ENCODE data around the gene YES1. TPM values are rescaled to one million over a fixed set of nuclear protein-coding genes. Genes with fewer than 3 reads are reported as not detected.
"Not testable (repeated sequence)": the region's sequence is repeated elsewhere in the genome, so short reads cannot be mapped to it uniquely, and the experiment has no call there.

YES1 gene
- polyA plus RNA-seq, 1 donor from 2014 or later = 12.0 TPM

- no peak overlapping the region for H3K9ac ChIP-seq (ENCODE audit: low read length)
- peaks cover 46% of the 10 kb centered on the region for H3K79me2 ChIP-seq (replicated peaks; ENCODE audit: insufficient read depth, low read length)
- no peaks in the 10 kb centered on the region for H3K9me2 ChIP-seq (ENCODE audit: insufficient read depth, low read length)
- no peak for TF ChIP-seq CTCF (IDR thresholded peaks at IDR 0.05; ENCODE audit: poor library complexity, severe bottlenecking)
- TF ChIP-seq MXI1 (conservative IDR thresholded peaks at IDR 0.05; ENCODE audit: poor library complexity, severe bottlenecking) = no peak
- no peak for TF ChIP-seq TAF1 (IDR thresholded peaks at IDR 0.05; ENCODE audit: low read depth)
- no peak for TF ChIP-seq POLR2AphosphoS5 (IDR thresholded peaks at IDR 0.05)
- TF ChIP-seq SMC3 (conservative IDR thresholded peaks at IDR 0.05; ENCODE audit: poor library complexity) = no peak
- no peak for TF ChIP-seq EZH2 (IDR thresholded peaks at IDR 0.05; ENCODE audit: borderline replicate concordance, insufficient read depth, low read length, poor library complexity, severe bottlenecking)
- TF ChIP-seq REST (IDR thresholded peaks at IDR 0.05; ENCODE audit: borderline replicate concordance) = no peak
- TF ChIP-seq EP300 (conservative IDR thresholded peaks at IDR 0.05; ENCODE audit: poor library complexity, severe bottlenecking) = no peak
- TF ChIP-seq RAD21 (conservative IDR thresholded peaks at IDR 0.05) = no peak
- no peak overlapping the region for H3K4me3 ChIP-seq (ENCODE audit: low read length)
- no peaks in the 10 kb centered on the region for H3F3A ChIP-seq (ENCODE audit: insufficient read depth, low read length, poor library complexity, severe bottlenecking)
- no peaks in the 10 kb centered on the region for H3K36me3 ChIP-seq (ENCODE audit: insufficient read depth, low read length)
- no peak overlapping the region for H3K27ac ChIP-seq (ENCODE audit: low read length)
- H3K4me2 ChIP-seq (ENCODE audit: low read length) = no peak overlapping the region
- H2AFZ ChIP-seq (ENCODE audit: low read depth, low read length) = no peak overlapping the region
- H3K9me3 ChIP-seq (ENCODE audit: low read length) = no peaks in the 10 kb centered on the region
- no peaks in the 10 kb centered on the region for H3K27me3 ChIP-seq (ENCODE audit: insufficient read depth, low read depth, low read length)
- H4K20me1 ChIP-seq (ENCODE audit: insufficient read depth) = no peaks in the 10 kb centered on the region
These were observed 10.9 kb downstream of the YES1 start for GRCh38 chr18:801137-801536.

GRCh38 chr18:799943-800342 is 12.1 kb downstream of the YES1 start:
- H3K27me3 ChIP-seq (ENCODE audit: insufficient read depth, low read depth, low read length) = no peaks in the 10 kb centered on the region
- H3K36me3 ChIP-seq (ENCODE audit: insufficient read depth, low read length) = no peaks in the 10 kb centered on the region
- no peak overlapping the region for H3K9ac ChIP-seq (ENCODE audit: low read length)
- no peaks in the 10 kb centered on the region for H4K20me1 ChIP-seq (ENCODE audit: insufficient read depth)
- H2AFZ ChIP-seq (ENCODE audit: low read depth, low read length) = no peak overlapping the region
- H3K9me3 ChIP-seq (ENCODE audit: low read length) = no peaks in the 10 kb centered on the region
- H3K9me2 ChIP-seq (ENCODE audit: insufficient read depth, low read length) = no peaks in the 10 kb centered on the region
- H3F3A ChIP-seq (ENCODE audit: insufficient read depth, low read length, poor library complexity, severe bottlenecking) = no peaks in the 10 kb centered on the region
- H3K79me2 ChIP-seq (replicated peaks; ENCODE audit: insufficient read depth, low read length) = peaks cover 36% of the 10 kb centered on the region
- no peak overlapping the region for H3K4me3 ChIP-seq (ENCODE audit: low read length)
- H3K4me2 ChIP-seq (ENCODE audit: low read length) = no peak overlapping the region
- no peak overlapping the region for H3K27ac ChIP-seq (ENCODE audit: low read length)
- TF ChIP-seq EP300 (conservative IDR thresholded peaks at IDR 0.05; ENCODE audit: poor library complexity, severe bottlenecking) (no peak), CTCF (IDR thresholded peaks at IDR 0.05; ENCODE audit: poor library complexity, severe bottlenecking) (no peak), TAF1 (IDR thresholded peaks at IDR 0.05; ENCODE audit: low read depth) (no peak), MXI1 (conservative IDR thresholded peaks at IDR 0.05; ENCODE audit: poor library complexity, severe bottlenecking) (no peak), RAD21 (conservative IDR thresholded peaks at IDR 0.05) (no peak), EZH2 (IDR thresholded peaks at IDR 0.05; ENCODE audit: borderline replicate concordance, insufficient read depth, low read length, poor library complexity, severe bottlenecking) (no peak), REST (IDR thresholded peaks at IDR 0.05; ENCODE audit: borderline replicate concordance) (no peak), SMC3 (conservative IDR thresholded peaks at IDR 0.05; ENCODE audit: poor library complexity) (no peak), POLR2AphosphoS5 (IDR thresholded peaks at IDR 0.05) (no peak)

- H3K79me2 ChIP-seq (replicated peaks; ENCODE audit: insufficient read depth, low read length) = peaks cover 33% of the 10 kb centered on the region
- H4K20me1 ChIP-seq (ENCODE audit: insufficient read depth) = not testable (repeated sequence)
These were observed 16.7 kb downstream of the YES1 start for GRCh38 chr18:795383-795782.

More at GRCh38 chr18:795383-795782, 16.7 kb downstream of the YES1 start:
- not testable (repeated sequence) for H3K27ac ChIP-seq (ENCODE audit: low read length); H3K27me3 ChIP-seq (ENCODE audit: insufficient read depth, low read depth, low read length); H3K9me2 ChIP-seq (ENCODE audit: insufficient read depth, low read length); H3K4me3 ChIP-seq (ENCODE audit: low read length); H3K9ac ChIP-seq (ENCODE audit: low read length); H3K4me2 ChIP-seq (ENCODE audit: low read length); H3K9me3 ChIP-seq (ENCODE audit: low read length); H2AFZ ChIP-seq (ENCODE audit: low read depth, low read length); H3K36me3 ChIP-seq (ENCODE audit: insufficient read depth, low read length); H3F3A ChIP-seq (ENCODE audit: insufficient read depth, low read length, poor library complexity, severe bottlenecking)

Data from neural cell (in vitro differentiated cells).